Stimulated activated naive CD4-positive, alpha-beta T cell (primary cell): ENCODE results near the gene TRABD.

Source experiments
- DNase-seq, 6 experiments: peaks; one replicate each; lab custom pipeline; 2025; lab: John Stamatoyannopoulos, UW

TRABD gene

GRCh38 chr22:50173983-50174355 lies 11.7 kb upstream of the TRABD start:
- DNase-seq: no peak

- DNase-seq: no peak
Observed at GRCh38 chr22:50174382-50175190, 11.1 kb upstream of the TRABD start.

GRCh38 chr22:50175191-50175461 lies 10.6 kb upstream of the TRABD start:
- DNase-seq: no peak

GRCh38 chr22:50175921-50176849 lies 9.5 kb upstream of the TRABD start:
- no peak for DNase-seq

GRCh38 chr22:50176850-50177536 lies 8.7 kb upstream of the TRABD start:
- DNase-seq: no peak

GRCh38 chr22:50177537-50178470 lies 7.9 kb upstream of the TRABD start:
- no peak for DNase-seq

GRCh38 chr22:50178471-50178864 lies 7.2 kb upstream of the TRABD start:
- DNase-seq: no peak

- DNase-seq: no peak
Observed at GRCh38 chr22:50178871-50179869, 6.5 kb upstream of the TRABD start.

GRCh38 chr22:50179937-50180726 lies 5.6 kb upstream of the TRABD start:
- no peak for DNase-seq

- no peak for DNase-seq
Observed at GRCh38 chr22:50180727-50181521, 4.8 kb upstream of the TRABD start.

GRCh38 chr22:50182176-50183081 lies 3.3 kb upstream of the TRABD start:
- DNase-seq: no peak

GRCh38 chr22:50183141-50183971 lies 2.4 kb upstream of the TRABD start:
- DNase-seq: no peak

- no peak for DNase-seq
Observed at GRCh38 chr22:50184004-50184901, 1.5 kb upstream of the TRABD start.

- DNase-seq: no peak
Observed at GRCh38 chr22:50184902-50185374, 775 bp upstream of the TRABD start.

GRCh38 chr22:50186181-50186714 lies 535 bp downstream of the TRABD start:
- DNase-seq: no peak
